ENCODE data around the gene ATP5ME. TPM values are rescaled to one million over a fixed set of nuclear protein-coding genes. Genes with fewer than 3 reads are reported as not detected.
A peak's percentile ranks its signal among the peaks of the same experiment; 100 is the strongest.

Gene ATP5ME
- total and polyA plus RNA-seq, 4 donors, result 31.4 to 621 (median 169) TPM

DNA sequence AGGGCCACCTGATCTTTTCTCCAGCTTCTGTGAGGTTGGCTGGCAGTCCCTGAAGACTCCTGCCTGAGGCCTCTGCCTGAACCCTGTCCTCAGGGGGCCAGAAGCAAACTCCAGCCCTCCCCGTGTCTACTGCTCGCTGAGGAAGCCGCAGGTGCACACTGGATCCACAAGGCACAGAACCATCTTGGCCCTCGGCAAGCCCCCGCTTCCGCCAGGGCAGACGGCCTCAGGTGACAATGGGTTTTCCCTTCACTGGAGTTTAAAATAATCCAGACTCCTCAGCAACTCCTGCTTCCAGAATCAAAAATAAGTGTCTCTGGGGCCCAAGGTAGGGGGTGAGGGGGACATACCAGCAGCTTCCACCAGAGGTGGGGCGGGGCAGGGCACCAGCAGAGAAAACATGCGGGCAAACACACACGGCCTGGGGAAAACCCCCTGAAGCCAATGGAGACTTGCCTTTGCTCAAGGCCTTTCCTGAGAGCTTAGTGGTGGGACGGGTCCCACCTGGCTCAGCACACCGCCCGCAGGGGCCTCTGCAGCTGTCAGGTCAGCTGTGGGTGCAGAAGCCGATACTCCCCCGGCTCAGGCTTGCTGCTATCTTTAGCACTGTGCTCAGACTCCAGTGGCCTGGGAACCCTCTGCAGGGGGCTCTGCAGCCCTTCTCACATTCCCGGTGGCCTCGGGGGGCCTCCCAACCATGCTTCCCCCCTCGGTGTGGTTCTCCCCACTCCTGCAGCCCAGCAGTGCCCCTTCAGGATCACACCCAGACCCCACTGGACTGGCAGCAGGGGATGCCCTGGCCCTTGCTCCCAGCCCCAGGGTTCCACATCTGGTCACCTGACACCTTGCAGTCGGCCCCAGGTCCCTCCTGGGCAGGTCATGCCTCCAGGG lies 2.1 kb upstream of the ATP5ME start:
- Histone ChIP-seq H3K27me3 (ENCODE audit: control insufficient read depth in 4 of 4, insufficient read depth in 4 of 4, low read length in 3 of 4) (no peaks in the 10 kb centered on the region), H3K4me1 (ENCODE audit: control insufficient read depth in 4 of 4, insufficient read depth in 4 of 4, low read length in 3 of 4) (peaks cover 13 to 25% (median 17%) of the 10 kb centered on the region in 4 donors), H3K4me3 (ENCODE audit: low read depth in 1 of 3, low read length in 3 of 3) (no peak overlapping the region), H3K27ac (ENCODE audit: low read depth in 1 of 2, low read length in 2 of 2) (no peak overlapping the region), H3K9ac (ENCODE audit: low read depth in 1 of 2, low read length in 2 of 2) (no peak overlapping the region), H3K36me3 (ENCODE audit: control insufficient read depth in 4 of 4, insufficient read depth in 3 of 4, low read depth in 1 of 4, low read length in 3 of 4) (peaks cover 5 to 15% (median 11%) of the 10 kb centered on the region in 4 donors), H3K9me3 (ENCODE audit: control insufficient read depth in 4 of 4, low read length in 3 of 4) (no peaks in the 10 kb centered on the region)
- TF ChIP-seq HNF4G (IDR thresholded peaks at IDR 0.05), result no peak
- TF ChIP-seq FOXA2 (IDR thresholded peaks at IDR 0.05), result no peak
- no peak for TF ChIP-seq RAD21 (IDR thresholded peaks at IDR 0.05)
- no peak for TF ChIP-seq GABPA (IDR thresholded peaks at IDR 0.05 in 1 of 2, conservative IDR thresholded peaks at IDR 0.05 in 1 of 2)
- no peak for TF ChIP-seq HNF4A (conservative IDR thresholded peaks at IDR 0.05)
- no peak for TF ChIP-seq YY1 (IDR thresholded peaks at IDR 0.05)
- no peak for TF ChIP-seq CTCF (IDR thresholded peaks at IDR 0.05; ENCODE audit: low read depth, low read length, missing input control)
- TF ChIP-seq JUND (IDR thresholded peaks at IDR 0.05), result no peak
- no peak for TF ChIP-seq EGR1 (IDR thresholded peaks at IDR 0.05; ENCODE audit: low read depth in 2 of 2)
- no peak for TF ChIP-seq TAF1 (conservative IDR thresholded peaks at IDR 0.05)
- TF ChIP-seq ZBTB33 (IDR thresholded peaks at IDR 0.05), result no peak
- DNase-seq (ENCODE audit: low spot score), result no peak
- WGBS, result 83% methylated on average over 19 of the region's 19 CpGs

GRCh38 chr4:675036-675882 lies 1.2 kb upstream of the ATP5ME start:
- H3K27ac ChIP-seq (ENCODE audit: low read depth in 1 of 2, low read length in 2 of 2), result peak overlapping the region; percentile 94 to 95
- H3K4me3 ChIP-seq (ENCODE audit: low read depth in 1 of 3, low read length in 3 of 3), result peak overlapping the region; percentile 90 to 94 (median 92)
- WGBS, result 69% methylated on average over 26 of the region's 26 CpGs
- H3K4me1 ChIP-seq (ENCODE audit: control insufficient read depth in 4 of 4, insufficient read depth in 4 of 4, low read length in 3 of 4), result peaks cover 8 to 19% (median 16%) of the 10 kb centered on the region in 4 donors
- no peaks in the 10 kb centered on the region for H3K9me3 ChIP-seq (ENCODE audit: control insufficient read depth in 4 of 4, low read length in 3 of 4)
- no peak for TF ChIP-seq TAF1 (conservative IDR thresholded peaks at IDR 0.05)
- TF ChIP-seq FOXA1 (IDR thresholded peaks at IDR 0.05), result no peak
- no peak for TF ChIP-seq EGR1 (IDR thresholded peaks at IDR 0.05; ENCODE audit: low read depth in 2 of 2)
- no peak for TF ChIP-seq RXRA (IDR thresholded peaks at IDR 0.05)
- no peak for TF ChIP-seq SP1 (IDR thresholded peaks at IDR 0.05)
- TF ChIP-seq RAD21 (IDR thresholded peaks at IDR 0.05), result no peak
- no peak for DNase-seq (ENCODE audit: low spot score)
- peak overlapping the region; percentile 70 to 96 for H3K9ac ChIP-seq (ENCODE audit: low read depth in 1 of 2, low read length in 2 of 2)
- peaks cover 5 to 18% (median 14%) of the 10 kb centered on the region in 4 donors for H3K36me3 ChIP-seq (ENCODE audit: control insufficient read depth in 4 of 4, insufficient read depth in 3 of 4, low read depth in 1 of 4, low read length in 3 of 4)
- no peaks in the 10 kb centered on the region for H3K27me3 ChIP-seq (ENCODE audit: control insufficient read depth in 4 of 4, insufficient read depth in 4 of 4, low read length in 3 of 4)

All from liver (tissue), 9 donors.